Measurements from ENCODE around the gene FOXRED1. TPM values are rescaled to one million over a fixed set of nuclear protein-coding genes. Genes with fewer than 3 reads are reported as not detected.

FOXRED1 gene
- total RNA-seq, 1 donor from 2014 or later = 1.8 TPM

- Histone ChIP-seq H3K9me3 (no peaks in the 10 kb centered on the region), H3K27ac (no peak overlapping the region), H3K4me3 (no peak overlapping the region), H3K27me3 (no peaks in the 10 kb centered on the region), H3K36me3 (peaks cover 0 to 10% of the 10 kb centered on the region in 2 donors), H3K4me1 (no peaks in the 10 kb centered on the region)
- DNase-seq (ENCODE audit: low spot score in 2 of 2) = no peak
- no peak for TF ChIP-seq CTCF (IDR thresholded peaks at IDR 0.05)
- intact Hi-C loops (cut with DNase I) = no loop called here
Observed at GRCh38 chr11:126229858-126230540, 39.0 kb upstream of the FOXRED1 start.

- Histone ChIP-seq H3K9me3 (no peaks in the 10 kb centered on the region), H3K36me3 (peaks cover 6 to 22% of the 10 kb centered on the region in 2 donors), H3K27me3 (no peaks in the 10 kb centered on the region), H3K27ac (no peak overlapping the region), H3K4me3 (no peak overlapping the region), H3K4me1 (no peaks in the 10 kb centered on the region)
- TF ChIP-seq CTCF (IDR thresholded peaks at IDR 0.05) = no peak
- DNase-seq (ENCODE audit: low spot score in 2 of 2) = no peak
- intact Hi-C loops (cut with DNase I) = no loop called here
Observed at GRCh38 chr11:126231725-126232459, 37.1 kb upstream of the FOXRED1 start.

GRCh38 chr11:126232683-126233082, 36.3 kb upstream of the FOXRED1 start:
- no peak for DNase-seq (ENCODE audit: low spot score in 2 of 2)
- Histone ChIP-seq H3K4me1 (no peaks in the 10 kb centered on the region), H3K4me3 (no peak overlapping the region), H3K27me3 (no peaks in the 10 kb centered on the region), H3K9me3 (no peaks in the 10 kb centered on the region), H3K36me3 (peaks cover 6 to 22% of the 10 kb centered on the region in 2 donors), H3K27ac (no peak overlapping the region)
- TF ChIP-seq CTCF (IDR thresholded peaks at IDR 0.05) = no peak
- intact Hi-C loops (cut with DNase I) = no loop called here

GRCh38 chr11:126233391-126233790, 35.6 kb upstream of the FOXRED1 start:
- DNase-seq (ENCODE audit: low spot score in 2 of 2) = no peak
- Histone ChIP-seq H3K27me3 (no peaks in the 10 kb centered on the region), H3K4me1 (no peaks in the 10 kb centered on the region), H3K4me3 (no peak overlapping the region), H3K27ac (no peak overlapping the region), H3K36me3 (peaks cover 6 to 29% of the 10 kb centered on the region in 2 donors), H3K9me3 (no peaks in the 10 kb centered on the region)
- intact Hi-C loops (cut with DNase I) = no loop called here
- TF ChIP-seq CTCF (IDR thresholded peaks at IDR 0.05) = no peak

GRCh38 chr11:126246636-126247035, 22.3 kb upstream of the FOXRED1 start:
- Histone ChIP-seq H3K4me1 (no peaks in the 10 kb centered on the region), H3K27ac (no peak overlapping the region), H3K36me3 (peaks cover 14 to 21% of the 10 kb centered on the region in 2 donors), H3K27me3 (no peaks in the 10 kb centered on the region), H3K9me3 (no peaks in the 10 kb centered on the region), H3K4me3 (no peak overlapping the region)
- TF ChIP-seq CTCF (IDR thresholded peaks at IDR 0.05) = no peak
- intact Hi-C loops (cut with DNase I) = no loop called here
- DNase-seq (ENCODE audit: low spot score in 2 of 2) = no peak

Measured in ascending aorta (tissue), 2 donors.